HCT116 (cell line): ENCODE data around the gene CRTC3.

Source experiments
- CTCF ChIP-seq, 3 experiments: fragments of 200-600 bp in 1 of 3; sonication (generic) in 1 of 3; IDR thresholded peaks in 2 of 3; conservative IDR thresholded peaks in 1 of 3; 2 replicates each; pipeline ENCODE4 v1.5.1; 2012 to 2017; ENCODE audit warnings: low read depth in 2 of 3, low read length in 2 of 3, antibody characterized with exemption in 1 of 3, borderline replicate concordance in 1 of 3, control low read depth in 1 of 3, mild to moderate bottlenecking in 1 of 3, mixed read lengths in 1 of 3, mixed run types in 1 of 3, moderate library complexity in 1 of 3; ENCODE audit not compliant: insufficient read depth in 1 of 3
- YY1 ChIP-seq: IDR thresholded peaks from 2 replicates; pipeline ENCODE4 v1.6.1; 2011; ENCODE audit warnings: low read length, low read depth, moderate library complexity, mild to moderate bottlenecking; ENCODE audit not compliant: insufficient replicate concordance; ENCODE audit errors: extremely low read depth
- TF ChIP-seq, protein P1 (sequence below): IDR thresholded peaks from 2 replicates; pipeline ENCODE4 v1.6.1; 2012; ENCODE audit warnings: low read depth

DNA sequence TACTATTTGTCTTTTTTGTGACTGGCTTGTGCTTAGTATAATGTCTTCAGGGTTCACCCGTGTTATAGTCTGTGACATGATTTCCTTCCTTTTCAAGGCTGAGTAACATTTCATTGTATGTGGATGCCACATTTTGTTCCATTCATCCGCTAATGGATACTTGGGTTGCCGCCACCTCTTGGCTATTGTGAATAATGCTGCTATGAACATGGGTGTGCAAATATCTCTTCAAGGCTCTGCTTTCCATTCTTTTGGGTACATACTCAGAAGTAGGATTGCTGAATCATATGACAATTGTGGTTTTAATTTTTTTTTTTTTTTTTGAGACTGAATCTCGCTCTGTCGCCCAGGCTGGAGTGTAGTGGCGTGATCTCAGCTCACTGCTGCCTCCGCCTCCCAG, 15.4 kb downstream of the CRTC3 start:
- no peak for TF ChIP-seq YY1
- TF ChIP-seq, protein P1, sequence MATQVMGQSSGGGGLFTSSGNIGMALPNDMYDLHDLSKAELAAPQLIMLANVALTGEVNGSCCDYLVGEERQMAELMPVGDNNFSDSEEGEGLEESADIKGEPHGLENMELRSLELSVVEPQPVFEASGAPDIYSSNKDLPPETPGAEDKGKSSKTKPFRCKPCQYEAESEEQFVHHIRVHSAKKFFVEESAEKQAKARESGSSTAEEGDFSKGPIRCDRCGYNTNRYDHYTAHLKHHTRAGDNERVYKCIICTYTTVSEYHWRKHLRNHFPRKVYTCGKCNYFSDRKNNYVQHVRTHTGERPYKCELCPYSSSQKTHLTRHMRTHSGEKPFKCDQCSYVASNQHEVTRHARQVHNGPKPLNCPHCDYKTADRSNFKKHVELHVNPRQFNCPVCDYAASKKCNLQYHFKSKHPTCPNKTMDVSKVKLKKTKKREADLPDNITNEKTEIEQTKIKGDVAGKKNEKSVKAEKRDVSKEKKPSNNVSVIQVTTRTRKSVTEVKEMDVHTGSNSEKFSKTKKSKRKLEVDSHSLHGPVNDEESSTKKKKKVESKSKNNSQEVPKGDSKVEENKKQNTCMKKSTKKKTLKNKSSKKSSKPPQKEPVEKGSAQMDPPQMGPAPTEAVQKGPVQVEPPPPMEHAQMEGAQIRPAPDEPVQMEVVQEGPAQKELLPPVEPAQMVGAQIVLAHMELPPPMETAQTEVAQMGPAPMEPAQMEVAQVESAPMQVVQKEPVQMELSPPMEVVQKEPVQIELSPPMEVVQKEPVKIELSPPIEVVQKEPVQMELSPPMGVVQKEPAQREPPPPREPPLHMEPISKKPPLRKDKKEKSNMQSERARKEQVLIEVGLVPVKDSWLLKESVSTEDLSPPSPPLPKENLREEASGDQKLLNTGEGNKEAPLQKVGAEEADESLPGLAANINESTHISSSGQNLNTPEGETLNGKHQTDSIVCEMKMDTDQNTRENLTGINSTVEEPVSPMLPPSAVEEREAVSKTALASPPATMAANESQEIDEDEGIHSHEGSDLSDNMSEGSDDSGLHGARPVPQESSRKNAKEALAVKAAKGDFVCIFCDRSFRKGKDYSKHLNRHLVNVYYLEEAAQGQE = no peak
- TF ChIP-seq CTCF (IDR thresholded peaks at IDR 0.05 in 2 of 3, conservative IDR thresholded peaks at IDR 0.05 in 1 of 3; ENCODE audit: borderline replicate concordance in 1 of 3, insufficient read depth in 1 of 3, low read depth in 2 of 3, low read length in 2 of 3) = peak in 2 of 3 experiments; percentile 21 to 30; a peak in 2 of 6 replicates
